ENCODE results near the gene RNF182.
"Not testable (repeated sequence)": the region's sequence is repeated elsewhere in the genome, so short reads cannot be mapped to it uniquely, and the experiment has no call there.

Gene RNF182

DNA sequence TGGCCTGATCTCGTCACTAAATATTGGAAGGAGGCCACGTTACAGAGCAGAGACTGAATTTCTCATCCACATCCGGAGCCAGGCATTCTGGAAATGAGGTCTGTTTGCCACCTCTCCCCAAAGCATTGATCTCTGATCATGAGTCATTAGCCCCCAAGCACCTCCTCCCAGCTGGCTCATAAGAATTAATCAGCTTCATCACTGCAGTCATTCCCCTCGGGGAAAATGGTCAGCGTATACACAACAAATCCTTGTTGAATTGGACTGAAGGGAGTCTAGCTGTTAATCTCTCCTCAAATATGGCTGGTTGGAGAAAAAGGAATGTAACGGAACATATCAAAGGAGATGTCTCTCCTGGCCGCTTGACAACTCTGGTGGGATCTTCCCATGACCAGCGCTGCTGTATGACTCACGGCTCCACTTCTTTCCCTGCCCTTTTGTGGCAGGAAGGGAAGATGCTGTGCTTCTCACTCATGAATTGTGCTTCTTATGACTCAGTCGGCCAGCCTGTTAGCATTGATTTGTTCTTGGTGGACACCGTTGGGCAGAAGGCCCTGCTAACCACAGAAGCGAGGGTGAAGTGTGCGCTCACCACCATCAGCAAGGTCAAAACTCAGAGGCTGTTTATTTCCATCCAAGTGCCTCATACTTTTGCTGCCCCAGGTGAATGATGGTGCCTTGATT is 76.7 kb downstream of the RNF182 start:
- DNase-seq (ENCODE audit: low read depth), result no peak

- DNase-seq (ENCODE audit: low read depth), result no peak
Observed at GRCh38 chr6:14002176-14002947, 77.6 kb downstream of the RNF182 start.

GRCh38 chr6:14004258-14004657 is 79.5 kb downstream of the RNF182 start:
- no peak for DNase-seq (ENCODE audit: low read depth)

DNA sequence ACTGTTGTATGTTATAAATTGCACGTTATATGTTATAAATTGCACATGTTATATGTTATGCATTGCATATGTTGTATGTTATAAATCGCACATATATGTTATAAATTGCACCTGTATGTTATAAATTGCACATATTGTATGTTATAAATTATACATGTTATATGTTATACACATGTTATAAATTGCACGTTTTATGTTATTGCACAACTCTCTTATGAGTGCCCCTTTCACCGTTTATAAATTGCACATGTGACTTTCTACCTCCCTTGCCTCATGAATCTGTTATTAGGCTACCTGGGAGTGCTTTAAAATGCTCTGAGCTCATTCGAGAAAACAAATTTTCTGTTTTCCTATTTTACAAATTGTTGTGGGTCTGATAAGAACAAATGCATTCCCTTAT is 84.1 kb downstream of the RNF182 start:
- DNase-seq (ENCODE audit: low read depth), result no peak

GRCh38 chr6:14009431-14009830 is 84.7 kb downstream of the RNF182 start:
- DNase-seq (ENCODE audit: low read depth), result no peak

GRCh38 chr6:14010275-14010674 is 85.5 kb downstream of the RNF182 start:
- DNase-seq (ENCODE audit: low read depth), result no peak

GRCh38 chr6:14012313-14013030 is 87.7 kb downstream of the RNF182 start:
- no peak for DNase-seq (ENCODE audit: low read depth)

DNA sequence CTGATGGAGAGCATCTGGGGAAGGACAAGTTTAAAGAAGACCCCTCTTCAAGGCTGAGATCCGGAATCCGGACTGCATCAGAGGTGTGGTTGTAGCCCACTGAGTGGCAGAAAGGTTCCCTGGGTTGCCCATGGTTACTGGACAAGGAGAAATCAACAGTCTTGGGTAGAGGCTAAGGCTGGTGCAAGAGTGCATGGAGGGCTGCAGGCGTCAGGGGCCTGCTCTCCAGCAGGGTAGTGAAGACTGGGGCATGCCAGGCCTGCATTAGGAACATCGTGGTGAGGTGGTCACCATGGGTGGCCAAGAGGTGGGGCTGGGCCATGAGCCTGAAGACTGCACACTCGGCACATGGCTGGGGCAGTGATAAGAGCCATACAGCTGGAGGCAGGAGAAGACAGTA is 91.2 kb downstream of the RNF182 start:
- no peak for DNase-seq (ENCODE audit: low read depth)

- no peak for DNase-seq (ENCODE audit: low read depth)
Observed at GRCh38 chr6:14016432-14016831, 91.7 kb downstream of the RNF182 start.

- DNase-seq (ENCODE audit: low read depth), result no peak
Observed at GRCh38 chr6:14016935-14017625, 92.3 kb downstream of the RNF182 start.

DNA sequence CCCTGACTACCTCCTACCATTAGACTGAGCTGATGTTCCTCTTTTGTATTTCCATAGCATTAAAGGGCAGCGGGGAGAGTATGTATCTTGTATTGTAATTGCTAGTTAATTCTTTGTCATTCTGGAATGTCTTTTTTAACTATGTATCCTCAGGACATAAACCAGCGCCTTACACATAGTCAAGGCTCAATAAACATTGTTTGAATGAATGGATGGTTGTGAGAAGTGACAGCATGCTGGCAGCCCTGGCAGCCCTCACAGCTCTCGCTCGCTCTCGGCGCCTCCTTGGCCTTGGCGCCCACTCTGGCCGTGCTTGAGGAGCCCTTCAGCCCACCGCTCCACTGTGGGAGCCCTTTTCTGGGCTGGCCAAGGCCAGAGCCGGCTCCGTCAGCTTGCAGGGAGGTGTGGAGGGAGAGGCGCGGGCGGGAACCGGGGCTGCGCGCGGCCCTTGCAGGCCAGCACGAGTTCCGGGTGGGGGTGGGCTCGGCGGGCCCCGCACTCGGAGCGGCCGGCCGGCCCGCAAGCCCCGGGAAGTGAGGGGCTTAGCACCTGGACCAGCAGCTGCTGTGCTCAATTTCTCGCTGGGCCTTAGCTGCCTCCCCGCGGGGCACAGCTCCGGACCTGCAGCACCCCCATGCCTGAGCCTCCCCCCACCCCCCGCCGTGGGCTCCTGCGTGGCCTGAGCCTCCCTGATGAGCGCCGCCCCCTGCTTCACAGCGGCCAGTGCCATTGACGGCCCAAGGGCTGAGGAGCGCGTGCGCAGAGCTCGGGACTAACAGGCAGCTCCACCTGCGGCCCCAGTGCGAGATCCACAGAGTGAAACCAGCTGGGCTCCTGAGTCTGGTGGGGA is 93.1 kb downstream of the RNF182 start:
- no peak for DNase-seq (ENCODE audit: low read depth)

GRCh38 chr6:14018559-14018958 is 93.8 kb downstream of the RNF182 start:
- DNase-seq (ENCODE audit: low read depth), result not testable (repeated sequence)

GRCh38 chr6:14020551-14020950 is 95.8 kb downstream of the RNF182 start:
- no peak for DNase-seq (ENCODE audit: low read depth)

DNA sequence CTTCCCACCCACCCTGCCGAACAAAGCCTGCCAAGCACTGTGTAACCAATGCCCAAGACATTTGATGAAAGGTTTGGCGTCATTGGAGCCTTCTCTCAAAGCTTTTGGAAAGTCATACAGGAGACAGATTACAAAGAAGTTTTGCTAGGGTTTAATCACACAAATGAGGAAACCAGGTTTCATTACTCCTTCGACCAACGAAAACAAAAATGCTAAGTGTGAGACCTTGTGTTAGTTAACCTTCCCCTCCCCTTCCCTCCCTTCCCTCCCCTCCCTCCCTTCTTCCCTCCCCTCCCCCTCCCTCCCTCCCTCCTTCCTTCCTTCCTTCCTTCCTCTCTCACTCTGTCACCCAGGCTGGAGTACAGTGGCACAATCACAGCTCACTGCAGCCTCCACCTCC is 96.7 kb downstream of the RNF182 start:
- DNase-seq (ENCODE audit: low read depth), result no peak

GRCh38 chr6:14022673-14023072 is 97.9 kb downstream of the RNF182 start:
- DNase-seq (ENCODE audit: low read depth), result no peak

- no peak for DNase-seq (ENCODE audit: low read depth)
Observed at GRCh38 chr6:14023855-14024254, 99.1 kb downstream of the RNF182 start.

DNA sequence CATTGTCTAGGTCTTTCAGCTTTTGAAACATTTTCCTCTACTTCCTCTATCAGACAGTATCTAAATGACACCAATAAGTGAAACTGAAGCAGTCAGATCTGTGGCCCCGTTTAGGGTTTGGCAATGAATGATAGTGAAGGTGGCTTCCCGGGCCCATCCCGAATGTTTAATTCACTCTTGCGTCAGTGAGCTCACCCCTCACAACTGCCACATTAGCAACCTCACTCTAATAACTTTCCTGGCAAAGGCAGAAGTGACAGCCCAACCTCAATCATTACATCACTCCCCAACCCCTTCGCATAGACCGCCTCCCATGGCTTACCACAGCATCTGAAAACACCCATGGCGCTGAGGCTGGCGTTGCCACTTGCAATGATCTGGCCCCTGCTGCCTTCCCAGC is 100.4 kb downstream of the RNF182 start:
- DNase-seq (ENCODE audit: low read depth), result no peak

DNA sequence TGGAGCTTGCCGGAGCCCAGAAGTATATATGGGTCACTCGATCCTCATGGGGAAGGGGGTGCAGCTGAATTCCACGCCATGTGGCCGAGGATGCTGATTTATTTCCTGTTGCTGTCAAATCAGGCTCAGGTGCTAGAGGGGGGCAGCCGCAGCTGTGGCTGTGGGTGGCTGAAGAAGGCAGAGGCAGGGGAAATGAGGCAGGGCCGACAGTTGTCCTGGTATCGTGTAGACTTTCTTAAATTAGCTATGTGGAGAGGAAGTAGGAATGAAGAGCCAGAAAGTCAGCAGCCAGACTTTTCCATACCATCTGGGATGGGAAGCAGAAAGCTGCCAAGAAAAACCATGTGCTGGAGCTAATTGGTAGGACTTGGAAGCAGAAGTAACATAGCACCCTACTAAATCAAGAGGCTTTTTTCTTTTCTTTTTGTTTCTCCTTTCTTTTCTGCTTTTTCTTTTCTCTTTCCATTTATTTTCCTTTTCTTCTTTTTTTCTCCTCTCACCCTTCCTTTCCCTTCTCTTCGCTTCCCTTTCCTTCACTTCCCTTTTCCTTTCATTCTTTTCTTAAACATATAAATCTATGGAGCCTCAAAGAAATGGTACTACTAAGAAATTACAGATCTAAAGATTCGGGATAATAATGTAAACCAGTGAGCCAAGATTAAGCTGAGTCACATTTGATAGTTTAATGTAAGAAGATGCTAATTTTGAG is 102.2 kb downstream of the RNF182 start:
- DNase-seq (ENCODE audit: low read depth), result no peak

DNA sequence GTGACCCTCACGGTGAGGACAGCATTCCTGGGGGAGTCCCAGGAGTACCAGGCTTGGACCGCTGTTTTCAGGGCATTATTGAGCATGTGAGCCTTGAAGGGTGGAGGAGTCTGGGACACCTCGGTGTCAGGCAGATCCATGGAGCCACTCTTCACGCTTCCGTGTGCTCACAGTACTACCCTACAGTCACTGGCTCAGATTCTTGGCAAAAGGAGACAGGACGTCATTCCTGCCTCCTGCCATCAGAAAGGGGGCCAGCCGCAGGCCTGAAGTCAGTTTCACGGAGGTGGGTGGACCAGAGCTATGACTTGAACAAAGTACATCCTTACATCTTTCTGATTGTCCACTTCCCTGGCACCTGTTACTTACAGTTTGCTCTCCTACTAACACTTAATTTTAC is 103.9 kb downstream of the RNF182 start:
- no peak for DNase-seq (ENCODE audit: low read depth)

DNA sequence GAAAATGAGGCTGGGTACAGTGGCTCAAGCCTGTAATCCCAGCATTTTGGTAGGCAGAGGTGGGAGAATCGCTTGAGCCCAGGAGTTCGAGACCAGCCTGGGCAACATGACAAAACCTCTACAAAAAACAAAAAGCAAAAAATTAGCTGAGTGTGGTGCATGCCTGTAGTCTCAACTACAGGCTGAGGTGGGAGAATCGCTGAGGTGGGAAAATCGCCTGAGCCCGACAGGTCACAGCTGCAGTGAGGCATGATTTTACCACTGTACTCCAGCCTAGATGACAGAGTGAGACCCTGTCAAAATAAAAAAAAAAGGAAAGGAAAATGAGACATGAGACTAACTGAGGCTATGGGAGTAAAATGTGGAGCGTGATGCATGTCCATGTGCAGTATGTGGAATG is 104.9 kb downstream of the RNF182 start:
- no peak for DNase-seq (ENCODE audit: low read depth)
